Subcutaneous adipose tissue (tissue), 4 donors: Measurements from ENCODE around the gene PSEN1. TPM values are rescaled to one million over a fixed set of nuclear protein-coding genes. Genes with fewer than 3 reads are reported as not detected.

Experiments
- total RNA-seq, 4 donors: library from RNA; depleted of rRNA; stranded (reverse); fragments of >200 nt; gene quantifications; one replicate each; pipeline ENCODE4 v1.1.0, GENCODE V29; 2016
- TF ChIP-seq, protein P1 (sequence below): fragments of 450-650 bp; IDR thresholded peaks from one replicate; pipeline ENCODE4 v1.5.1; 2016; ENCODE audit warnings: low read depth, mild to moderate bottlenecking, control low read depth, antibody characterized with exemption, moderate library complexity

The PSEN1 gene
- total RNA-seq, 4 donors from 2014 or later, result 58.4 to 87.5 (median 69.9) TPM

DNA sequence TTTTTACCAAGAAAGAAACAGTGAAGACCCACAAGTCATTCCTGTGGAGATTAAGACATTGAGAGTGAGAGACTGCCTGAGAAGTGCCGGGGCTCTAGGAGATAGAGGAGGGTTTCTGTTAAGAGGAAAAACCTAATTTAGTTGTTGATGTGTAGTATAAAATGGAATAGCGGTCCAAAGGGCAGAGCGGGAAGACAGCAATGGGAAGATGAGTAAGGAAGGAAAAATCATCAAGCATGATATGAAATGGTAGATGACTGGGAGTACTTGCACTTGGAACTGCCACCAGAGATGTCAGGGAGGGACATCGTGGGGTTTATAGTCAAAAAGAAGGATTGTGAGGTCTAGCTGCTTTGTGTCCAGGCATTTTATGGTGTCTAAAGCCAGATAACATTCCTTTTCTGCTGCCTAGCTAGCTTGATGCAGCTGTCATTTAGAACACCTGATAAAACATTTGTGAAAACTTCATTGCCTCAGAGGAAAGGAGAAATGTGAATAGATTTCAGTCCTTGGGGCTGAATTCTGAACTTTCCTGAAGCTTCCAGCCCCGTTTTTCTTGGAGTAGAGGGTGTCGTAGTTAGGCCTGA lies 20.1 kb upstream of the PSEN1 start:
- TF ChIP-seq, protein P1, sequence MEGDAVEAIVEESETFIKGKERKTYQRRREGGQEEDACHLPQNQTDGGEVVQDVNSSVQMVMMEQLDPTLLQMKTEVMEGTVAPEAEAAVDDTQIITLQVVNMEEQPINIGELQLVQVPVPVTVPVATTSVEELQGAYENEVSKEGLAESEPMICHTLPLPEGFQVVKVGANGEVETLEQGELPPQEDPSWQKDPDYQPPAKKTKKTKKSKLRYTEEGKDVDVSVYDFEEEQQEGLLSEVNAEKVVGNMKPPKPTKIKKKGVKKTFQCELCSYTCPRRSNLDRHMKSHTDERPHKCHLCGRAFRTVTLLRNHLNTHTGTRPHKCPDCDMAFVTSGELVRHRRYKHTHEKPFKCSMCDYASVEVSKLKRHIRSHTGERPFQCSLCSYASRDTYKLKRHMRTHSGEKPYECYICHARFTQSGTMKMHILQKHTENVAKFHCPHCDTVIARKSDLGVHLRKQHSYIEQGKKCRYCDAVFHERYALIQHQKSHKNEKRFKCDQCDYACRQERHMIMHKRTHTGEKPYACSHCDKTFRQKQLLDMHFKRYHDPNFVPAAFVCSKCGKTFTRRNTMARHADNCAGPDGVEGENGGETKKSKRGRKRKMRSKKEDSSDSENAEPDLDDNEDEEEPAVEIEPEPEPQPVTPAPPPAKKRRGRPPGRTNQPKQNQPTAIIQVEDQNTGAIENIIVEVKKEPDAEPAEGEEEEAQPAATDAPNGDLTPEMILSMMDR, result no peak

- TF ChIP-seq, protein P1, result no peak
These were observed 12.0 kb upstream of the PSEN1 start for GRCh38 chr14:73124180-73124894.

DNA sequence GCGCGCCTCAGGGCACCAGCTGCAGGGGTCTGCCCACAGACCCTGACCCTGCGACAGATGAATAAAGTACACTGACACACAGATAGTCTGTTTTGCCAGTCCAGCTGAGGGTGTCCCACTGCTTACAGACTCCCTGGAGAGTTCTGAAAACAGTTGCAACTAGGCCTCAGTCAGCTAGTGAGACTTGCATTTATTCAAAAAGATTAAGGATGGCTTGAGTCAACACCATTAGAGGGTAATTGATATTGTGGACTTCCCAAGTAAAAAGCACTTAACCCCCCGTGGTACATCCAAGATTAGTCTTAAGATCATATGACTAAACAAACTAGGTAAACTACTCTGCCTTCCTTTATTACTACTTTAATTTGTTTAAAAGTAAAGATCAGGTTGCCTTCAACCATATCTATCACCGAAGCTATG lies 11.1 kb upstream of the PSEN1 start:
- TF ChIP-seq, protein P1, result no peak

- TF ChIP-seq, protein P1, result no peak
These were observed 10.6 kb upstream of the PSEN1 start for GRCh38 chr14:73125746-73126145.

DNA sequence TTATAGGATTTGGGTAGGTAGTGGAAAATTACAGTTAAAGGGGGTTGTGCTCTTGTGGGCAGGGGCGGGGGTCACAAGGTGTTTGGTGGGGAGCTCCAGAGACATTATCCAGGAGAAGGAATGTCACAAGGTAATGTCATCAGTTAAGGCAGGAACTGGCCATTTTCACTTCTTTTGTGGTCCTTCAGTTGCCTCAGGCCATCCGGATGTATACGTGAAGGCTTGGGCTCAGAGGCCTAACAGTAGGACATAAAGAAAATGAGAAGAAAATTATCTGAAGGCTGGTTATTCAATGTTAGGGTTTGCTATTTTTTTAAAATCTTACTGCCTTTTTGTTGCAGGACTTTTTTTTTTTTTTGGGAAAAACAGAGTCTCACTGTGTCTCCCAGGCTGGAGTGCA lies 2.5 kb upstream of the PSEN1 start:
- TF ChIP-seq, protein P1, result no peak

- TF ChIP-seq, protein P1, result no peak
These were observed 271 bp upstream of the PSEN1 start for GRCh38 chr14:73136085-73136386.

DNA sequence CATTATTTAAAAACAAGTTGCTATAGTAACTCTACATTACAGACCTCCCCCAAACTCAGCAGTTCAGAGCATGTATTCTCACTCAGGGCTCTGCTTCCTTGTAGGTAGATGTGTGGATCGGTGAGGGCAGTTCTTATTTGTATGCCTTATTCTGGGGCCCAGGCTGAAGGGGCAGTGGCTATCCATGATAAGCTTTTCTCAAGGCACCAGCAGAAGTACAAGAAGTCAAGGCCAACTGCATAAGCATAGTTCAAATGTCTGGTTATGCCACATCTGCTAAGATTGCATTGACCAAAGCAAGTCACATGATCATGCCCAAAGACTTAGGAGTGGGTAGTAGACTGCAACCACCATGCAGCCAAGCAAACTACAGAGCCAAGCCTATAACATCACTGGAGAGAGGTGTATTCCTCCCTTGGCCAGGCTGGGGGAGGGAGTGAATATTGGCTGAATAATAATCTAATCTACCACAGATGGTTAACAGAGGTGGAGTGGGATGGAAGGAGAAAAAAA lies 4.6 kb downstream of the PSEN1 start:
- TF ChIP-seq, protein P1, result no peak
